Suprapubic skin (tissue), 4 donors: ENCODE data around the gene E2F8.

Experiments
- EP300 ChIP-seq: sonication (generic); formaldehyde crosslinking; IDR thresholded peaks from one replicate; pipeline ENCODE4 v1.6.1; 2017; ENCODE audit warnings: antibody characterized with exemption
- POLR2A ChIP-seq, 2 donors: fragments of 450-650 bp; IDR thresholded peaks; one replicate each; pipeline ENCODE4 v1.6.1; 2017; ENCODE audit warnings: antibody characterized with exemption in 2 of 2, mild to moderate bottlenecking in 2 of 2, moderate library complexity in 2 of 2
- POLR2AphosphoS5 ChIP-seq, 3 donors: sonication (generic); formaldehyde crosslinking; IDR thresholded peaks; one replicate each; pipeline ENCODE4 v1.6.1; 2017; ENCODE audit warnings: antibody characterized with exemption in 3 of 3
- TF ChIP-seq, protein P1 (sequence below), 2 donors: fragments of 200-600 bp in 1 of 2; fragments of 450-650 bp in 1 of 2; sonication (generic) in 1 of 2; IDR thresholded peaks; one replicate each; pipeline ENCODE4 v1.5.1; 2016 to 2019; ENCODE audit warnings: antibody characterized with exemption in 2 of 2, mild to moderate bottlenecking in 1 of 2, moderate library complexity in 1 of 2

GRCh38 chr11:19267567-19267966 lies 26.8 kb upstream of the E2F8 start:
- TF ChIP-seq, protein P1, sequence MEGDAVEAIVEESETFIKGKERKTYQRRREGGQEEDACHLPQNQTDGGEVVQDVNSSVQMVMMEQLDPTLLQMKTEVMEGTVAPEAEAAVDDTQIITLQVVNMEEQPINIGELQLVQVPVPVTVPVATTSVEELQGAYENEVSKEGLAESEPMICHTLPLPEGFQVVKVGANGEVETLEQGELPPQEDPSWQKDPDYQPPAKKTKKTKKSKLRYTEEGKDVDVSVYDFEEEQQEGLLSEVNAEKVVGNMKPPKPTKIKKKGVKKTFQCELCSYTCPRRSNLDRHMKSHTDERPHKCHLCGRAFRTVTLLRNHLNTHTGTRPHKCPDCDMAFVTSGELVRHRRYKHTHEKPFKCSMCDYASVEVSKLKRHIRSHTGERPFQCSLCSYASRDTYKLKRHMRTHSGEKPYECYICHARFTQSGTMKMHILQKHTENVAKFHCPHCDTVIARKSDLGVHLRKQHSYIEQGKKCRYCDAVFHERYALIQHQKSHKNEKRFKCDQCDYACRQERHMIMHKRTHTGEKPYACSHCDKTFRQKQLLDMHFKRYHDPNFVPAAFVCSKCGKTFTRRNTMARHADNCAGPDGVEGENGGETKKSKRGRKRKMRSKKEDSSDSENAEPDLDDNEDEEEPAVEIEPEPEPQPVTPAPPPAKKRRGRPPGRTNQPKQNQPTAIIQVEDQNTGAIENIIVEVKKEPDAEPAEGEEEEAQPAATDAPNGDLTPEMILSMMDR (IDR thresholded peaks at IDR 0.05): no peak
- no peak for TF ChIP-seq EP300
- no peak for TF ChIP-seq POLR2A (IDR thresholded peaks at IDR 0.05)
- TF ChIP-seq POLR2AphosphoS5 (IDR thresholded peaks at IDR 0.05): no peak
